ENCODE measurements around the gene AKT1S1. TPM values are rescaled to one million over a fixed set of nuclear protein-coding genes. Genes with fewer than 3 reads are reported as not detected.

AKT1S1 gene
- total and polyA plus RNA-seq, 2 donors (not counting 1 experiment from before 2014, with no cell fraction given), result 16.6 to 23.0 TPM

DNA sequence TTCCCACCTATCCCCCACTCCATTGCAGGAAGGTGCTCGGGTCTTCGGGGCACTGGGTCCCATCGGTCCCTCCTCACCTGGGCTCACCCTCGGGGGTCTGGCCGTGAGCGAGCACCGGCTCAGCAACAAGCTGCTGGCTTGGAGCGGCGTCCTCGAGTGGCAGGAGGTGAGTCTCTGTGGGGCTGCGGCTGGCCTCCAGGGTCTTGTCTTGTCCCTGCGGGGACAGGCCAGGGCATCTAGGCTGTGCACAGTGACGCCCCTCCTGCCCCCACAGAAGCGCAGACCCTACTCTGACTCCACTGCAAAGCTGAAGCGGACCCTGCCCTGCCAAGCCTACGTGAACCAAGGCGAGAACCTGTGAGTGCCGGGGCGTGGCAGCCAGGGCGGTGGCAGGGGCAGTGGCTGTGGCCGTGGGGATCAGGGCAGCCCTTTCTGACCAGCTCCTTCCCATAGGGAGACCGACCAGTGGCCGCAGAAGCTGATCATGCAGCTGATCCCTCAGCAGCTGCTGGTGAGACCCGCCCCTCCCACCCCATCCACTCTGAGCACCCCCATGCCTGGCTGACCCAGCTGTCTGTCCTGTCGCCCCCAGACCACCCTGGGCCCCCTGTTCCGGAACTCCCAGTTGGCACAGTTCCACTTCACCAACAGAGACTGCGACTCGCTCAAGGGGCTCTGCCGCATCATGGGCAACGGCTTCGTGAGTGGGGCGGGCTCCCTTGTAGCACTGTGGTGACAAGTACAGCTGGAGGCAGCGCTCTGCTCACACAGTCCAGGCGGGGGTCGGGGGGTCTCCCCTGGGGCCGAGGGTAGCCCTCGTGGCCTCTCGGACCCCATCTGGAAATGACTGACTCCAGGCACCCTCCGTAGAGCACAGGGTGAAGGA is 22.5 kb downstream of the AKT1S1 start:
- Histone ChIP-seq H4K20me1 (ENCODE audit: control insufficient read depth, insufficient read depth, low read length, poor library complexity, severe bottlenecking) (peaks cover 75% of the 10 kb centered on the region), H3K27ac (ENCODE audit: low read length in 2 of 2) (no peak overlapping the region), H2AFZ (ENCODE audit: insufficient read depth, low read depth, low read length, poor library complexity, severe bottlenecking) (no peak overlapping the region), H3K4me1 (ENCODE audit: control insufficient read depth in 2 of 2, insufficient read depth in 2 of 2, low read length in 2 of 2) (peaks cover 22 to 32% of the 10 kb centered on the region in 2 donors), H3K9ac (ENCODE audit: low read length) (no peak overlapping the region), H3K27me3 (replicated peaks in 1 of 4; ENCODE audit: control extremely low read depth in 1 of 4, control insufficient read depth in 3 of 4, insufficient read depth in 4 of 4, low read length in 3 of 4) (no peaks in the 10 kb centered on the region), H3K36me3 (replicated peaks in 1 of 2; ENCODE audit: control extremely low read depth in 1 of 2, control insufficient read depth in 1 of 2, extremely low read depth in 1 of 2, insufficient read depth in 2 of 2, low read length in 1 of 2) (peaks cover 0 to 38% of the 10 kb centered on the region in 2 experiments), H3K4me3 (ENCODE audit: control extremely low read depth in 1 of 5, extremely low read depth in 1 of 5, insufficient read depth in 1 of 5, low read depth in 2 of 5, low read length in 4 of 5) (no peak overlapping the region), H3K79me2 (ENCODE audit: control insufficient read depth, insufficient read depth, low read length) (peaks cover 33% of the 10 kb centered on the region), H3K4me2 (replicated peaks; ENCODE audit: low read depth, low read length, poor library complexity, severe bottlenecking) (no peak overlapping the region), H3K9me3 (ENCODE audit: control extremely low read depth in 1 of 3, control insufficient read depth in 2 of 3, insufficient read depth in 1 of 3, low read length in 2 of 3) (peaks cover 0 to under 1% (median 0%) of the 10 kb centered on the region in 3 donors)
- intact Hi-C loops (cut with micrococcal nuclease), result no loop called here
- Mint-ChIP-seq H3K27me3 (no peaks in the 10 kb centered on the region), H3K4me1 (peaks cover 27% of the 10 kb centered on the region), H3K4me3 (no peak overlapping the region), H3K9me3 (ENCODE audit: insufficient read depth) (no peaks in the 10 kb centered on the region), H3K27ac (no peak overlapping the region)
- ChIA-PET POLR2A (interaction anchor here (0.6 to 1.5 kb wide), 2 partner anchors 36 to 159 kb away, joined by 3 read pairs; no protein-coding TSS in a partner anchor), CTCF (no interaction called here)
- no peak for TF ChIP-seq EZH2 (IDR thresholded peaks at IDR 0.05; ENCODE audit: borderline replicate concordance, insufficient read depth, low read depth, low read length, poor library complexity, severe bottlenecking)
- TF ChIP-seq, protein P1, sequence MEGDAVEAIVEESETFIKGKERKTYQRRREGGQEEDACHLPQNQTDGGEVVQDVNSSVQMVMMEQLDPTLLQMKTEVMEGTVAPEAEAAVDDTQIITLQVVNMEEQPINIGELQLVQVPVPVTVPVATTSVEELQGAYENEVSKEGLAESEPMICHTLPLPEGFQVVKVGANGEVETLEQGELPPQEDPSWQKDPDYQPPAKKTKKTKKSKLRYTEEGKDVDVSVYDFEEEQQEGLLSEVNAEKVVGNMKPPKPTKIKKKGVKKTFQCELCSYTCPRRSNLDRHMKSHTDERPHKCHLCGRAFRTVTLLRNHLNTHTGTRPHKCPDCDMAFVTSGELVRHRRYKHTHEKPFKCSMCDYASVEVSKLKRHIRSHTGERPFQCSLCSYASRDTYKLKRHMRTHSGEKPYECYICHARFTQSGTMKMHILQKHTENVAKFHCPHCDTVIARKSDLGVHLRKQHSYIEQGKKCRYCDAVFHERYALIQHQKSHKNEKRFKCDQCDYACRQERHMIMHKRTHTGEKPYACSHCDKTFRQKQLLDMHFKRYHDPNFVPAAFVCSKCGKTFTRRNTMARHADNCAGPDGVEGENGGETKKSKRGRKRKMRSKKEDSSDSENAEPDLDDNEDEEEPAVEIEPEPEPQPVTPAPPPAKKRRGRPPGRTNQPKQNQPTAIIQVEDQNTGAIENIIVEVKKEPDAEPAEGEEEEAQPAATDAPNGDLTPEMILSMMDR (IDR thresholded peaks at IDR 0.05), result no peak
- ATAC-seq (ENCODE audit: low read depth) (no peak), DNase-seq (peak; percentile 38)
- 93% methylated on average over 37 of the region's 39 CpGs for WGBS (ENCODE audit: insufficient coverage)

- CTCF ChIA-PET, result no interaction called here
- H3K27ac Mint-ChIP-seq, result peak overlapping the region; percentile 61
- H3K36me3 ChIP-seq (replicated peaks in 1 of 2; ENCODE audit: control extremely low read depth in 1 of 2, control insufficient read depth in 1 of 2, extremely low read depth in 1 of 2, insufficient read depth in 2 of 2, low read length in 1 of 2), result peaks cover 0 to 34% of the 10 kb centered on the region in 2 experiments
Observed at GRCh38 chr19:49853852-49854377, 23.2 kb downstream of the AKT1S1 start.

More at GRCh38 chr19:49853852-49854377, 23.2 kb downstream of the AKT1S1 start:
- TF ChIP-seq, protein P1 (IDR thresholded peaks at IDR 0.05), result no peak
- TF ChIP-seq EZH2 (IDR thresholded peaks at IDR 0.05; ENCODE audit: borderline replicate concordance, insufficient read depth, low read depth, low read length, poor library complexity, severe bottlenecking), result no peak
- no peak overlapping the region for H3K9ac ChIP-seq (ENCODE audit: low read length)
- H3K9me3 ChIP-seq (ENCODE audit: control extremely low read depth in 1 of 3, control insufficient read depth in 2 of 3, insufficient read depth in 1 of 3, low read length in 2 of 3), result peaks cover 0 to 6% (median 0%) of the 10 kb centered on the region in 3 donors
- POLR2A ChIA-PET, result interaction anchor here (1.2 to 1.5 kb wide), 2 partner anchors 9 to 36 kb away, joined by 3 to 6 read pairs; no protein-coding TSS in a partner anchor
- H3K4me2 ChIP-seq (replicated peaks; ENCODE audit: low read depth, low read length, poor library complexity, severe bottlenecking), result peak overlapping the region; percentile 19
- Mint-ChIP-seq H3K9me3 (ENCODE audit: insufficient read depth) (no peaks in the 10 kb centered on the region), H3K4me3 (peak overlapping the region; percentile 59), H3K4me1 (peaks cover 31% of the 10 kb centered on the region), H3K27me3 (no peaks in the 10 kb centered on the region)
- peaks cover 22 to 33% of the 10 kb centered on the region in 2 donors for H3K4me1 ChIP-seq (ENCODE audit: control insufficient read depth in 2 of 2, insufficient read depth in 2 of 2, low read length in 2 of 2)
- DNase-seq (peak; percentile 39), ATAC-seq (ENCODE audit: low read depth) (no peak)
- H4K20me1 ChIP-seq (ENCODE audit: control insufficient read depth, insufficient read depth, low read length, poor library complexity, severe bottlenecking), result peaks cover 72% of the 10 kb centered on the region
- H3K4me3 ChIP-seq (ENCODE audit: control extremely low read depth in 1 of 5, extremely low read depth in 1 of 5, insufficient read depth in 1 of 5, low read depth in 2 of 5, low read length in 4 of 5), result no peak overlapping the region
- peaks cover 35% of the 10 kb centered on the region for H3K79me2 ChIP-seq (ENCODE audit: control insufficient read depth, insufficient read depth, low read length)
- peak overlapping the region in 1 of 2 donors; percentile 19 for H3K27ac ChIP-seq (ENCODE audit: low read length in 2 of 2)
- H3K27me3 ChIP-seq (replicated peaks in 1 of 4; ENCODE audit: control extremely low read depth in 1 of 4, control insufficient read depth in 3 of 4, insufficient read depth in 4 of 4, low read length in 3 of 4), result no peaks in the 10 kb centered on the region
- 77% methylated on average over 10 of the region's 10 CpGs for WGBS (ENCODE audit: insufficient coverage)
- H2AFZ ChIP-seq (ENCODE audit: insufficient read depth, low read depth, low read length, poor library complexity, severe bottlenecking), result no peak overlapping the region
- intact Hi-C loops (cut with micrococcal nuclease), result no loop called here
